ENCODE results near the gene CEMIP2. TPM values are rescaled to one million over a fixed set of nuclear protein-coding genes. Genes with fewer than 3 reads are reported as not detected.

Gene CEMIP2
- total RNA-seq, 1 experiment from 2014 or later, result 16.0 TPM

DNA sequence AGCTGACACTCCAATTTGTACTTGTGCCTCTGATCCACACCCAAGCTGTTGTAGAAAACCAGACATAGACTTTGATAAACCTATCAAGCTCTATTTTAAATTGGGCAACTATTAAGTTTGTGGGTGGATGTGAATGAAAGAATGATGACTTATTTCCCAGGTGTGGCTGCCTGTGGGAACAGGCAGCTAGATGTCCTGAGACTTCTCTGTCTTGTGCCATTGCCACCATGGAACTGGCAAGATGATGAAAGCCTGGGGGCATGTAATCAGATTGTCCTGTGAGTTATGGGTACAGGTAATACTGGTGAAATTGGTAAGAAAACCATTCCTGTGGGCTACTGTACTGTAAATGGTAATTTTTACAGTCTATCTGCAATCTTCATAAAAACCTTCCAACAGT is 57.5 kb downstream of the CEMIP2 start:
- no peaks in the 10 kb centered on the region for H3F3A ChIP-seq (ENCODE audit: low read length, unreplicated experiment)
- no peaks in the 10 kb centered on the region for H3K4me1 ChIP-seq (ENCODE audit: insufficient read depth, low read length)
- ATAC-seq, result no peak
- CTCF ChIA-PET, result no interaction called here
- no peaks in the 10 kb centered on the region for H4K20me1 ChIP-seq (ENCODE audit: low read length)
- TF ChIP-seq EZH2phosphoT487 (IDR thresholded peaks at IDR 0.05; ENCODE audit: borderline replicate concordance, low read length) (no peak), EZH2 (IDR thresholded peaks at IDR 0.05; ENCODE audit: low read length, unreplicated experiment) (no peak)
- TF ChIP-seq, protein P1, sequence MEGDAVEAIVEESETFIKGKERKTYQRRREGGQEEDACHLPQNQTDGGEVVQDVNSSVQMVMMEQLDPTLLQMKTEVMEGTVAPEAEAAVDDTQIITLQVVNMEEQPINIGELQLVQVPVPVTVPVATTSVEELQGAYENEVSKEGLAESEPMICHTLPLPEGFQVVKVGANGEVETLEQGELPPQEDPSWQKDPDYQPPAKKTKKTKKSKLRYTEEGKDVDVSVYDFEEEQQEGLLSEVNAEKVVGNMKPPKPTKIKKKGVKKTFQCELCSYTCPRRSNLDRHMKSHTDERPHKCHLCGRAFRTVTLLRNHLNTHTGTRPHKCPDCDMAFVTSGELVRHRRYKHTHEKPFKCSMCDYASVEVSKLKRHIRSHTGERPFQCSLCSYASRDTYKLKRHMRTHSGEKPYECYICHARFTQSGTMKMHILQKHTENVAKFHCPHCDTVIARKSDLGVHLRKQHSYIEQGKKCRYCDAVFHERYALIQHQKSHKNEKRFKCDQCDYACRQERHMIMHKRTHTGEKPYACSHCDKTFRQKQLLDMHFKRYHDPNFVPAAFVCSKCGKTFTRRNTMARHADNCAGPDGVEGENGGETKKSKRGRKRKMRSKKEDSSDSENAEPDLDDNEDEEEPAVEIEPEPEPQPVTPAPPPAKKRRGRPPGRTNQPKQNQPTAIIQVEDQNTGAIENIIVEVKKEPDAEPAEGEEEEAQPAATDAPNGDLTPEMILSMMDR (conservative IDR thresholded peaks at IDR 0.05; ENCODE audit: low read depth, low read length), result no peak
- BruUV-seq (replicated peaks), result no TSS peak
- H3K4me2 ChIP-seq (ENCODE audit: low read length), result no peak overlapping the region
- no peak overlapping the region for H3K9ac ChIP-seq (ENCODE audit: low read length)
- H3K27ac ChIP-seq (ENCODE audit: low read length), result no peak overlapping the region
- peaks cover 10% of the 10 kb centered on the region for H3K36me3 ChIP-seq (ENCODE audit: low read depth, low read length)
- no peaks in the 10 kb centered on the region for H3K27me3 ChIP-seq (ENCODE audit: low read length)
- intact Hi-C loops (cut with micrococcal nuclease), result no loop called here
- no peaks in the 10 kb centered on the region for H3K9me2 ChIP-seq (replicated peaks; ENCODE audit: low read length)
- H3K9me3 ChIP-seq (ENCODE audit: low read length), result no peaks in the 10 kb centered on the region
- no peak overlapping the region for H2AFZ ChIP-seq (ENCODE audit: low read length)
- POLR2A ChIA-PET (ENCODE audit: unreplicated experiment), result no interaction called here
- DNase-seq, result no peak
- no peaks in the 10 kb centered on the region for H3K79me2 ChIP-seq (ENCODE audit: low read length)
- no peak overlapping the region for H3K4me3 ChIP-seq (ENCODE audit: low read length)

DNA sequence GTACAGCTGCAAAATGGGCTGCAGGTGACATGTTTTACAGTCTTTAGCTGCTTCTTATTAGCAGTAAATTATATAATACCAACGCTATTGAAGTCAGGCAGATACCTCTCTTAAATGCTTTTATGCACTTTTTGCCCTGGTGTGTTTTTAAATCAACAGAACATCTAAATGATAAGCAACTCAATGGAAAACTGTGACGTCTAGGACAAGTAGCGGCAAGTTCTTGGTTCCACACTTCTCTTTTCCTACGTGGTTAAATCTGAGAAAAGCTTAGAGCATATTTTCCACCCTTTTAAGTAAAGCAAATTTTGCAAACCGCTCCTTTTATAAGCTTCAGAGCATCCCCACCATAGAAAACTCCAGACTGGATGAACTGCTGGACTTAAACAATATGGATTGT is 58.1 kb downstream of the CEMIP2 start:
- no TSS peak for BruUV-seq (replicated peaks)
- no peak overlapping the region for H3K27ac ChIP-seq (ENCODE audit: low read length)
- POLR2A ChIA-PET (ENCODE audit: unreplicated experiment), result no interaction called here

DNA sequence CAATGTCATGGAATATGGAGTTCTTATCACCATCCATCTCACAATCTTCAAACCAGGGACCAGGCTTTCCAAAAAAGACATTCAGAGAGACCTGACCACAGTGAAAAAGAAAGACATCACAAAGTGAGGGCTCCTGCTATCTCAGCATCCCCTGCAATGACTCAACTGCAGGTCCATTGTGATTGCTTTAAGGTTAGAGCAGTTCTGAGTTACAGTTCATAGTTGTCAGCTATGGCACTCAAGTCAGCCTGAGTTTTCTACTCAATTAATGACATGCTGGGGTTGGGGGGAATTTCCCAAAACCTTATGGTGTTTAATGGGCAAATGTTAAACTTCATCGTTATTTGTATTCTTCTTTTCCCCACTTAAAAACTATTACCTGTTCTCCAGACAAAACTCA is 58.9 kb downstream of the CEMIP2 start:
- Histone ChIP-seq H3K4me2 (ENCODE audit: low read length) (no peak overlapping the region), H3K79me2 (ENCODE audit: low read length) (no peaks in the 10 kb centered on the region), H3K36me3 (ENCODE audit: low read depth, low read length) (peaks cover 10% of the 10 kb centered on the region), H3K4me1 (ENCODE audit: insufficient read depth, low read length) (no peaks in the 10 kb centered on the region), H3K4me3 (ENCODE audit: low read length) (no peak overlapping the region), H4K20me1 (ENCODE audit: low read length) (no peaks in the 10 kb centered on the region), H3K9ac (ENCODE audit: low read length) (no peak overlapping the region), H3K27me3 (ENCODE audit: low read length) (no peaks in the 10 kb centered on the region), H3K9me3 (ENCODE audit: low read length) (no peaks in the 10 kb centered on the region), H3F3A (ENCODE audit: low read length, unreplicated experiment) (no peaks in the 10 kb centered on the region), H3K9me2 (replicated peaks; ENCODE audit: low read length) (no peaks in the 10 kb centered on the region), H2AFZ (ENCODE audit: low read length) (no peak overlapping the region), H3K27ac (ENCODE audit: low read length) (no peak overlapping the region)
- no TSS peak for BruUV-seq (replicated peaks)
- no peak for ATAC-seq
- intact Hi-C loops (cut with micrococcal nuclease), result no loop called here
- ChIA-PET CTCF (no interaction called here), POLR2A (ENCODE audit: unreplicated experiment) (no interaction called here)
- no peak for DNase-seq
- no peak for TF ChIP-seq EZH2 (IDR thresholded peaks at IDR 0.05; ENCODE audit: low read length, unreplicated experiment)
- TF ChIP-seq EZH2phosphoT487 (IDR thresholded peaks at IDR 0.05; ENCODE audit: borderline replicate concordance, low read length), result no peak

More for the DNA sequence above, 58.1 kb downstream of the CEMIP2 start:
- Histone ChIP-seq H3K9me3 (ENCODE audit: low read length) (no peaks in the 10 kb centered on the region), H3F3A (ENCODE audit: low read length, unreplicated experiment) (no peaks in the 10 kb centered on the region), H3K4me2 (ENCODE audit: low read length) (no peak overlapping the region), H3K4me1 (ENCODE audit: insufficient read depth, low read length) (no peaks in the 10 kb centered on the region), H3K4me3 (ENCODE audit: low read length) (no peak overlapping the region), H3K9ac (ENCODE audit: low read length) (no peak overlapping the region), H2AFZ (ENCODE audit: low read length) (no peak overlapping the region), H3K36me3 (ENCODE audit: low read depth, low read length) (peaks cover 10% of the 10 kb centered on the region), H4K20me1 (ENCODE audit: low read length) (no peaks in the 10 kb centered on the region), H3K79me2 (ENCODE audit: low read length) (no peaks in the 10 kb centered on the region), H3K9me2 (replicated peaks; ENCODE audit: low read length) (no peaks in the 10 kb centered on the region), H3K27me3 (ENCODE audit: low read length) (no peaks in the 10 kb centered on the region)
- no peak for ATAC-seq
- no peak for TF ChIP-seq EZH2phosphoT487 (IDR thresholded peaks at IDR 0.05; ENCODE audit: borderline replicate concordance, low read length)
- TF ChIP-seq, protein P1 (conservative IDR thresholded peaks at IDR 0.05; ENCODE audit: low read depth, low read length), result no peak
- TF ChIP-seq EZH2 (IDR thresholded peaks at IDR 0.05; ENCODE audit: low read length, unreplicated experiment), result no peak
- no peak for DNase-seq
- CTCF ChIA-PET, result no interaction called here
- intact Hi-C loops (cut with micrococcal nuclease), result no loop called here
